Measurements from ENCODE around the gene MXI1.

MXI1 gene

GRCh38 chr10:110304780-110305421 lies 97.5 kb downstream of the MXI1 start, which contains the start of gene SMNDC1:
Gene SMNDC1 (minus strand): TSS chr10:110304920. CDS start chr10:110303587, 1,333 bp downstream.
- TF ChIP-seq CTCF (IDR thresholded peaks at IDR 0.05; ENCODE audit: control extremely low read depth, extremely low read depth, low read depth, missing control alignments), result no peak
- DNase-seq (ENCODE audit: extremely low spot score), result peak; percentile 97
- POLR2A ChIA-PET, result interaction anchor here (0.5 to 1.5 kb wide), 9 partner anchors 9 to 514 kb away, joined by 3 to 10 read pairs (median 3); no protein-coding TSS in a partner anchor
- CTCF ChIA-PET, result interaction anchor here (1.0 to 8.1 kb wide), 24 partner anchors 9 to 368 kb away, joined by 3 to 86 read pairs (median 6); no protein-coding TSS in a partner anchor

DNA sequence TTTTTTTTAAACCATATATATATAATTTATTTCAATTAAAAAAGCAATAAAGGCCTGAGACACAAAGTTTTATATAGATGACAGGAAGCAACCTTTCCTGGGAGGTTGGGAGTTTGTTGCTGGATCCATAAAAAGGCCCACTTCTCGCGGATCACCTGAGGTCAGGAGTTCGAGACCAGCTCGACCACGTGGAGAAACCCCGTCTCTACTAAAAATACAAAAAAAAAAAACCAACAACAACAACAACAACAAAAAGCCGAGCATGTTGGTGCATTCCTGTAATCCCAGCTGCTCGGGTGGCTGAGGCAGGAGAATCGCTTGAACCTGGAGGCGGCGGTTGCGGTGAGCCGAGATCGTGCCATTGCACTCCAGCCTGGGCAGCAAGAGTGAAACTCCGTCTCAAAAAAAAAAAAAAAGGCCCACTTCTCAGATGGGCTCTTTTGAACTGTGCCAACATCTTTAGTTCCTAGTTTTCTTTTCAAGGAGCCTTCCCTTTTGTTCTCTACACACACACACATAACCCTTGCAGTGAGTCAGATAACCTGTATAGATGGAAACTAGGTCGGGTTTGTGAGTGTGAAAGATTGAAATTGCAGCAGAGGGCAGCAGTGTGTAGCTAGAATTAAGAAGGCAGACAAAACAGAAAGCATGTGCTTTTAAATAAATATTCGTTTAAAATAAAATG lies 98.5 kb downstream of the MXI1 start:
- peak; percentile 58 for DNase-seq (ENCODE audit: extremely low spot score)
- POLR2A ChIA-PET, result interaction anchor here (0.6 to 1.5 kb wide), 3 partner anchors 50 to 198 kb away, joined by 3 read pairs; no protein-coding TSS in a partner anchor
- peak; percentile 53 for TF ChIP-seq CTCF (IDR thresholded peaks at IDR 0.05; ENCODE audit: control extremely low read depth, extremely low read depth, low read depth, missing control alignments)
- CTCF ChIA-PET, result interaction anchor here (0.9 to 8.1 kb wide), 37 partner anchors 10 to 1831 kb away, joined by 3 to 86 read pairs (median 5); no protein-coding TSS in a partner anchor

DNA sequence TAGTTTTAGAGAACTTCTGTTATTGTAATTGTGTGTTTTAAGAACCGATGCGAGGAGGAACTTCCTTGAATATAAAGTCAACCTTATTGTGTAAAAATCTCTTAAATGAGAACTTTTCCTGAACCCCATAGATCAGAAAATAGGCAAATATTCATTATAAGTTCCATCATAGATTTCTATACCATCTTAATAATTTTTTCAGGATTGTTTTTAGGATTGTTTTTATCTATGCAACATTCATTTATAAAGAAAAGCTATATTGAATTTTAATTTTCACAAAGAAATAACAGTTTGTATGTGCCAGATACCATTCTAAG lies 99.0 kb downstream of the MXI1 start:
- CTCF ChIA-PET, result interaction anchor here (0.9 to 8.1 kb wide), 30 partner anchors 10 to 1830 kb away, joined by 3 to 86 read pairs (median 4); no protein-coding TSS in a partner anchor
- POLR2A ChIA-PET, result interaction anchor here (0.6 to 0.7 kb wide), 2 partner anchors 32 to 49 kb away, joined by 3 read pairs; no protein-coding TSS in a partner anchor

DNA sequence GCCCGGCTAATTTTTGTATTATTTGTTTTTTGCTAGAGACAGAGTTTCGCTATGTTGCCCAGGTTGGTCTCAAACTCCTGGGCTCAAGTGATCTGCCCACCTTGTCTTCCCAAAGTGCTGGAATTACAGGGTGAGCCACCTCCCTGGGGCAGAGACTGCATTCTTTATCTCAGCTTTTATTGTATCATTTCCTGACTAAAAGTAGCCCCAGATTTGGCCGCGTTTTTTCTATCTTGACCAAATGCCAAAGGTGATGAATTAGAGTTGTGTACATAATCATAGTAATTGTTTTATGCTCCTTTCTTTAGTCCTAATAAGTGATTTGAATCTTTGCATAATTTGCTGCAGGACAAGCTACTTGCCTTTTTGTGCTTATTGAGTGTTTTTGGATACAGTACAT lies 100.4 kb downstream of the MXI1 start:
- ChIA-PET POLR2A (no interaction called here), CTCF (interaction anchor here (0.7 to 8.1 kb wide), 13 partner anchors 15 to 293 kb away, joined by 3 to 86 read pairs (median 4); no protein-coding TSS in a partner anchor)
- TF ChIP-seq CTCF (IDR thresholded peaks at IDR 0.05; ENCODE audit: control extremely low read depth, extremely low read depth, low read depth, missing control alignments), result no peak
- DNase-seq (ENCODE audit: extremely low spot score), result no peak

More for the DNA sequence above, 99.0 kb downstream of the MXI1 start:
- no peak for DNase-seq (ENCODE audit: extremely low spot score)
- no peak for TF ChIP-seq CTCF (IDR thresholded peaks at IDR 0.05; ENCODE audit: control extremely low read depth, extremely low read depth, low read depth, missing control alignments)

GRCh38 chr10:110310741-110311140 lies 103.3 kb downstream of the MXI1 start:
- ChIA-PET CTCF (interaction anchor here (0.8 to 8.1 kb wide), 24 partner anchors 11 to 372 kb away, joined by 3 to 86 read pairs (median 4); no protein-coding TSS in a partner anchor), POLR2A (no interaction called here)
- no peak for TF ChIP-seq CTCF (IDR thresholded peaks at IDR 0.05; ENCODE audit: control extremely low read depth, extremely low read depth, low read depth, missing control alignments)
- no peak for DNase-seq (ENCODE audit: extremely low spot score)

GRCh38 chr10:110311357-110311949 lies 104.0 kb downstream of the MXI1 start:
- peak; percentile 41 for DNase-seq (ENCODE audit: extremely low spot score)
- TF ChIP-seq CTCF (IDR thresholded peaks at IDR 0.05; ENCODE audit: control extremely low read depth, extremely low read depth, low read depth, missing control alignments), result peak; percentile 60
- POLR2A ChIA-PET, result no interaction called here
- CTCF ChIA-PET, result interaction anchor here (0.8 to 2.3 kb wide), 14 partner anchors 8 to 361 kb away, joined by 3 to 13 read pairs (median 4); no protein-coding TSS in a partner anchor

Data from GM10248 (cell line).